ENCODE measurements around the gene ASCL4. TPM values are rescaled to one million over a fixed set of nuclear protein-coding genes. Genes with fewer than 3 reads are reported as not detected.

The ASCL4 gene
- total and polyA plus RNA-seq, 9 of the 15 experiments (the other 6 are each of a cell fraction or from before 2014, with no cell fraction given) = not detected

- no peak for TF ChIP-seq TAF7 (tag; IDR thresholded peaks at IDR 0.05)
- no peak for TF ChIP-seq NFYB (IDR thresholded peaks at IDR 0.05; ENCODE audit: extremely low read depth, insufficient read length)
- no peak for TF ChIP-seq ZNF253 (CRISPR knock-in tag; conservative IDR thresholded peaks at IDR 0.05)
- TF ChIP-seq FOXP4 (CRISPR knock-in tag; IDR thresholded peaks at IDR 0.05; ENCODE audit: borderline replicate concordance) = no peak
- TF ChIP-seq REST (IDR thresholded peaks at IDR 0.05; ENCODE audit: borderline replicate concordance) = no peak
- no peak for TF ChIP-seq REST (CRISPR knock-in tag; IDR thresholded peaks at IDR 0.05; ENCODE audit: low read depth)
- TF ChIP-seq PRPF4 (IDR thresholded peaks at IDR 0.05; ENCODE audit: insufficient read depth, low read depth, low read length, poor library complexity, severe bottlenecking) = no peak
- 0 out of 4 replicates have a peak, but pooled peaks of 1 of the 2 experiments have one; percentile 27 for TF ChIP-seq RCOR1 (IDR thresholded peaks at IDR 0.05; ENCODE audit: borderline replicate concordance in 1 of 2, low read depth in 2 of 2, low read length in 2 of 2)
- no peak for TF ChIP-seq NEUROD1 (IDR thresholded peaks at IDR 0.05; ENCODE audit: borderline replicate concordance, low read depth, low read length, partially characterized antibody)
- TF ChIP-seq HDAC8 (tag; IDR thresholded peaks at IDR 0.05) = no peak
- no peak for TF ChIP-seq MXI1 (IDR thresholded peaks at IDR 0.05; ENCODE audit: low read depth, low read length)
- peak; percentile 49 for TF ChIP-seq ARID1B (IDR thresholded peaks at IDR 0.05)
- peak; percentile 49; the same call in 1 of the 2 replicates for TF ChIP-seq SOX6 (IDR thresholded peaks at IDR 0.05)
- no peak for TF ChIP-seq BCOR (IDR thresholded peaks at IDR 0.05)
- no peak for TF ChIP-seq CREB3 (tag; conservative IDR thresholded peaks at IDR 0.05; ENCODE audit: low read depth)
- peak; percentile 35; the same call in 1 of the 2 replicates for TF ChIP-seq ESRRA (IDR thresholded peaks at IDR 0.05; ENCODE audit: borderline replicate concordance, low read depth)
- TF ChIP-seq TOE1 (IDR thresholded peaks at IDR 0.05; ENCODE audit: borderline replicate concordance) = no peak
- no peak for TF ChIP-seq TOE1 (CRISPR knock-in tag; IDR thresholded peaks at IDR 0.05; ENCODE audit: borderline replicate concordance, low read depth)
- TF ChIP-seq BCL6 (CRISPR knock-in tag; IDR thresholded peaks at IDR 0.05) = no peak
Observed at GRCh38 chr12:107801150-107801549, 26.6 kb downstream of the ASCL4 start (continued).

Data from K562 (cell line).